HG03432 (cell line): ENCODE measurements around the gene VCAM1.
"Not testable (repeated sequence)": the region's sequence is repeated elsewhere in the genome, so short reads cannot be mapped to it uniquely, and the experiment has no call there.

Experiments
- ATAC-seq: cut with Tn5 transposase; IDR thresholded peaks from one replicate; pipeline ENCODE4 v1.9.1; 2021; ENCODE audit warnings: mild to moderate bottlenecking, moderate library complexity; ENCODE audit not compliant: unreplicated experiment

Gene VCAM1

DNA sequence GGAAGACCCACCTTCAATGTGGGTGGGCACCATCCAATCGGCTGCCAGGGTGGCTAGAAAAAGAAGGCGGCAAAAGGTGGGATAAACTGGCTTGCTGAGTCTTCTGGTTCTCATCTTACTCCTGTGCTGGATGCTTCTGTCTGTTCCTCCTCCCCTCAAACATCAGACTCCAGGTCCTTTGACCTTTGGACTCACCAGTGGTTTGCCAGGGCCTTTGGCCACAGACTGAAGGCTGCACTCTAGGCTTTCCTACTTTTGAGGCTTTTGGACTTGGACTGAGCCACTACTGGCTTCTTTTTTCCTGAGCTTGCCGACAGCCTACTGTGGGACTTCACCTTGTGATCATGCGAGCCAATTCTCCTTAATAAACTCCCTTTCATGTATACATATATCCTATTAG, 55.9 kb downstream of the VCAM1 start:
- no peak for ATAC-seq

- ATAC-seq = no peak
Measured at GRCh38 chr1:100778748-100779147, 59.2 kb downstream of the VCAM1 start.

DNA sequence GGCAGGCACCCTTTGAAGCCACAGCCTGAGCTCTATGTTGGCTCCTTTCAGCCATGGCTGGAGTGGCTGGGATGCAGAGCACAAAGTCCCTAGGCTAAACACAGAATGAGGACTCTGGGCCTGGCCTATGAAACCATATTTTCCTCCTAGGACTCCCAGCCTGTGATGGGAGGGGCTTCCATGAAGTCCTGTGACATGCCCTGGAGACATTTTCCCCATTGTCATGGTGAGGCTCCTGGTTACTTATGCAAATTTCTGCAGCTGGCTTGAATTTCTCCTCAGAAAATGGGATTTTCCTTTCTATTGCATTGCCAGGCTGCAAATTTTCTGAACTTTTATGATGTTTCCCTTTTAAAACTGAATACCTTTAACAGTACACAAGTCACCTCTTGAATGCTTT, 61.3 kb downstream of the VCAM1 start:
- no peak for ATAC-seq

- not testable (repeated sequence) for ATAC-seq
Measured at GRCh38 chr1:100781728-100782127, 62.2 kb downstream of the VCAM1 start.

GRCh38 chr1:100782473-100783039, 63.0 kb downstream of the VCAM1 start:
- ATAC-seq = no peak

DNA sequence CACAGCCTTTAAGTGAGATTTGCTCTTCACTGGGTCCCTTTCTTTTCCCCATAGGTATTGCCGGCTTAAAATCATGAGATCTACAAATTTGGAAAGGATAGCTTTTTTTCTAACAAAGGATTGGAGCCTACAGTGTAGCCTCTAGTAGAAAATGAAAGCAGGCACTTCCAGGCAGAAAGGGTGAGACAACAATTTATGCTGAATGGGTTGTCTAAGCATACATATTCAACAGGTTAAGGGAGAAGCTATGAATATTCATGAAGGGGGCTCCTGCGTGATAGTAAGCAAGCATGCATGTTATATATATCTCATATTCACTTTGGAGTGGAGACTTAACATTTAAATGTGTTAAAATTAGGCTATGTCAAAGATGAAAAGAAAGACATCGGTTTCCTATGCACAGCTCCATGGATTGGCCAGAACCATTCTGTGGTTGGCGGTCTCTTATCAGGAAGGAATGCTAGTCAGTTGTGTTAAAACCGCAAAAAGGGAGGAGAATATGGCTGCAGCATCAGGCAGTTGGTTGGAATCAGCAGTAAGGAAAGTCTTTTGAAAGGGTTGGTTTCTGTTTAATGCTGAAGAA, 66.0 kb downstream of the VCAM1 start:
- ATAC-seq = no peak

DNA sequence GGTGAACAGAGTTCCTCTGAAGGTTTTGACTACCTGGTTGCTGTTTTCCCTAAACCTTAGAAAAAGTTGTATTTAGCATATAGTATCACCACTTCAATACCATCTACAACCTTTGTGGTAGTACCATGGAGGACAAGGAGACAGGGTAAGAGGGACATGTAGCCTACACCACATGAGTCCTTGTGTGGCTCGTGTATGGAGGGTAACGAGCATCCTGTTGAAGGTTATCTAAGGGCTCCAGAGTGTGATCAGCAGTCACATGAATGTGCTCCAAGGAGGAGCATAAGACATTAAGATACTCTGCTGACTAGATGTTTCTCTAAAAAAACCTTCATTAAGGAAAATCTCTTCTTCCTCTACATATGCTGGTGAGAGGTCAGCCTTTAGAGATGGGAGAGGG, 67.3 kb downstream of the VCAM1 start:
- no peak for ATAC-seq
